Stimulated activated CD4-positive, alpha-beta T cell treated with anti-CD3 and anti-CD28 coated beads, Interleukin-12 subunit alpha, Interleukin-12 subunit beta, amount 100 ng/mL, for 4 hours (primary cell): ENCODE measurements around the gene DUOXA1.
"Not testable (repeated sequence)": the region's sequence is repeated elsewhere in the genome, so short reads cannot be mapped to it uniquely, and the experiment has no call there.

Experiments
- DNase-seq: peaks from one replicate; pipeline ENCODE4 v3.0.0-alpha.2; 2020

Gene DUOXA1

DNA sequence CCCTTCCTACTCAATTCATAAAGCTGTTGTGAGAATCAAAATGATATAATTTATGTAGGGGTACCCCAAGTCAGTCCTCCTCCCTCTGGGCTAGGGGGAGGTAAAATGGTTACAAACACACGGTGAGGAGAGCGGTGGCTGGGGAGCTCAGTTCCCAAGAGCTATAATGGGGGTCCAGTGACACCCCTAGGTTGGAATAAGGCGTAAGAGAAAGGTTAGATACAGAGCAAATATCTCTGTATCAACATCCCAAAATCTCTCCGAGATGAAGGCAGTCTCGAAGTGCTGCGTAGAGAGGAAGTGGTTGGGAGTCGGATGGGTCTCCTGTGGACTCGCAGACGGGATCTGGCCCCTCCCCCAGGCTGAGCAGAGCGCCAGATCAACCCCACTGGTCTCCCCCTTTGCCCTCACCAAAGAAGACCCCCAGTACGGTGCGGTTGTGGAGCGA is 17.5 kb downstream of the DUOXA1 start:
- DNase-seq = no peak

DNA sequence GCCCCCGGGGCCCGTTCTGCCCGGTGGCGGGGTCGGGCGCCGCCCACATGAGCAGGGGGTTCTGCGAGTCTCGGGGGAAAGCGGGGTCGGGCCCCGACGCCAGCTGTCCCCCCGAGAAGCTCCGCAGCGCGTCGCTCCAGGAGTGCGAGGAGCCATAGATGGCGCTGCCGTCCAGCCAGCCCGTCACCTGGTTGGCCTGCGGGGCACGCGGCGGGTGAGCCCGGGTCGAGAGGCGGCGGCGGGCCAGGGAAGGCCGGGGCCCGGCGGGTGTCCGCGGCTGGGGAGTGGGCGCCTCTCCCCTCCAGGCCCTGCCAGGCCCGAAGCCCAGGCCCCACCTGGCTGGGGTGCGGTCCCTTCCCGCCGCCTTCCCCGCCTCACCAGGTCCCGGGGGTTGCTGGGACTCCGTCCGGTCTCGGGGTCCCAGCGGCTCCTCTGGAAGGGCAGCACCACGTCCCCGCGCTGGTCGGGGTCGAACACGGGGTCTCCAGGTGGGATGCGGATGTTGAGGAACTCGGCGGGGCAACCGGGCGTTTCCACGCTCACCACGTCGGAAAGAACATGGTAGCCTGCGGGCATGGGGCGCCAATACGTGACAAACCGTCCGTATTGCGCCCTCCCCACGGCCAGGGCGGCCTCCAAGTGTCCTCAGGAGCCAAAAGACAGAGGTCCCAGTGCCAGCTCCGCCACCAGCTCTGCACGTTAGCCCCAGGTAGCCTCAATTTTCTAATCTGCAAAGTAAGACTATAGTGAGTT is 18.1 kb downstream of the DUOXA1 start:
- no peak for DNase-seq

DNA sequence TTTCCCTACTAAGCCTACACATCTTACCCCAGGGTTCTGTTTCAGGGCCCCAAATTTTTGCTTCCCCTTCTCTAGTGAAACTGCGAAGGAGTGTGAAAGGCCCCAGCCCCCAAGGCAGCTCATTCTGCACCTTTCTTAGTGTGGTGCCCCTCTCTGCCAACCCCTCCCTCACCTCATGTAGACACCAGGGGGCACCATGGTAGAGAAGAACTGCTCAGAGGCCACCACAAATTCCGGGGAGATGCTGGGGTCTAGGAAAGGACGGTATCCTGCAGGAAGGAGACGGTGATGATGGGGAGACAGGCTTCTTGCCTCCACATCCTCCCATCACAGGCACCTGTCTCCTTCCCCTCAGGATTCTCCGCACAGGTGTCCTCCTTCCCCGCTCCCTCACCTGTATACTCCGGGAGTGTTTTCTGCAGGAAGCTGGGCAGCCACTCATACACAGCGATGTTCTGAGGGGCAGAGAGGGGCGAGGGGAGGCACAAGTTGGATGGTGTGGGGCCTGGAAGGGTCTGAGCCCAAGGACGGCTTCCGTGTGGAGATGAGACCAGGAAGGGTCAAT is 19.3 kb downstream of the DUOXA1 start:
- no peak for DNase-seq

- DNase-seq = no peak
Observed at GRCh38 chr15:45107941-45108630, 21.6 kb downstream of the DUOXA1 start.

DNA sequence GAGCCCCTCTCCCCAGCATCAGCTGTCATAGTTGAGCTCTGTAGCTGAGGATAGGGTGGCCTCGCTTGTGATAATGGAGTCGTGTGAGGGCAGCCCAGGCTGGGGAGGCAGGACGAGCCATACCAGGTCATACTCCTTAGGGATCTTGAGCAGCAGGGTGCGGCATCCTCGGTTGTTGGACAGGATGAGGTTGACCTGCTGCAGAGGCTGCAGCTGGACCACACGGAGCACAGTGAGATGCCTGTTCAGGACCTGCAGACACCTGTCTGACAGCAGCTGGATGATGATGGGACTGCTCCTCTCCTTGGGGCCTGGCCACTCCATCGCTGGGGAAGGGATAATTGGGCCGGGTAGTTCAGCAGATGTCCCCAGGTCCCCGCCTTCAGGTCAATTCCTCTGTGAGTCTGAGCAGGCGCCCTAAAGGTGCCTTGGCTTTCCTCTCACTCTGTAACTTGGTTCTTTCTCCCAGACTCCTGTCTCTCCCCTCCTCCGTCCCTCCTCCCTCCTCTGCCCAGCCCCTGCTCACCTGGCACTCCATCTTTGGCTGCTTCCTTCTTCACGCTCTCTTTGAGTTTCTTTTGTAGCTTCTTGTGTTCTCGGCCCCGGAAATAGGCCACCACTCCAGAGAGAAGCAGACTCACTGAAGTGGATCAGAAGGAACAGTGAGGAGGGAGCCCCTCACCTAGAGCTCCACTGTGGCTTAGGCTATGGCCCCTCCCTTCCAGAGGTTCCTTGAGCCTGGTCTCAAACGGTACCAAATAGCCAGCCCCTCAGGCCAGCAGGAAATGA is 23.5 kb downstream of the DUOXA1 start:
- DNase-seq = no peak

GRCh38 chr15:45105586-45105985 is 24.1 kb downstream of the DUOXA1 start:
- DNase-seq = no peak

GRCh38 chr15:45104170-45104569 is 25.5 kb downstream of the DUOXA1 start:
- not testable (repeated sequence) for DNase-seq

- no peak for DNase-seq
Observed at GRCh38 chr15:45102226-45102625, 27.5 kb downstream of the DUOXA1 start.

- DNase-seq = no peak
Observed at GRCh38 chr15:45101749-45102148, 27.9 kb downstream of the DUOXA1 start.

- DNase-seq = no peak
Observed at GRCh38 chr15:45100884-45101625, 28.6 kb downstream of the DUOXA1 start.

DNA sequence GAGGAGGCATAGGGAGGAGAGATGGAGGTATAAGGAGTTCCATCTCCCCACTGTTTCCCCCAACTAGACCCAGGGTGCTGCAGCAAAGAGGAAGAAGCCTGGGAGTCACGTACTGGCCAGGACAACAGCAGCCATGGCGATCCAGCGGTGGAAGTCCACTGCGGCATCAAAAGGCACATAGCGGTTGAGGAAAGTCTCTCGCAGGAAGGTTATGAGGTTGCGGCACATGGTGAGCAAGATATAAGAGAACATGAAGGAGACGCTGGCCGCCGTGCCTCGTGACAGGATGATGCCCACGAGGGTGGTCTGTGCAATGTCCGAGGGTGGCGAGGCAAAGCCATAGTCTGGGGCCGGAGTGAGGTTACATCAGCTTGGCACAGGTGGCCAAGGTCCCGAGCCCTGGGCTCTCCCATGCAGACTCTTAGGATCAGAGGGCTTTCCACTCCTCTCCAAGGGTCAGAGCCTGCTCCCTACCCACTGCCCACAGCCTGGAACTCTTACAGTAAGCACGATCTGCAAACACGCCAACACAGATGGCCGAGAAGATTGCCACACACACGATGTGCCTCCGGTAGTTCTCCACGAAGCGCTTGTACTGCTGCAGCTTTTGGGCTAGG is 30.0 kb downstream of the DUOXA1 start:
- DNase-seq = no peak

- DNase-seq = no peak
Observed at GRCh38 chr15:45097466-45097865, 32.2 kb downstream of the DUOXA1 start.

GRCh38 chr15:45095661-45096060 is 34.0 kb downstream of the DUOXA1 start:
- DNase-seq = no peak

GRCh38 chr15:45094358-45094730 is 35.3 kb downstream of the DUOXA1 start:
- no peak for DNase-seq

- no peak for DNase-seq
Observed at GRCh38 chr15:45093622-45094357, 35.9 kb downstream of the DUOXA1 start.

DNA sequence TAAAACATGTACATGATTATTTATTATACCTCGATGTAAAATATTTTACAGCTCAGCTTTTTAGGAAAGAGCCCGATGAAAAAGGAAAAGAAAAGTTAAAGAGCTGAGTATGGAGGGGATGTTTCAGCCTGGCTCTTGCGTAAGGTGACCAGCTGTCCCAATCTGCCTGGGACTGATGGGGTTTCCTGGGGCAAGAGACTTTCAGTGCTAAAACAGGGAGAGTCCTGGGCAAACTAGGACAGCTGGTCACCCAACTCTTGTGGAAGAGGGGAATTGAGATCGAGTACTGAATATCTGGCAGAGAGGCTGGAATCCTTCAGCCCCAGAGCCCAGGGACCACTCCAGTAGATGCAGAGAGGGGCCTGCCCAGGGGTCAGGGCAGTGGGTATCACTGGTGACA is 36.7 kb downstream of the DUOXA1 start:
- DNase-seq = no peak

GRCh38 chr15:45091576-45091975 is 38.1 kb downstream of the DUOXA1 start:
- DNase-seq = no peak

GRCh38 chr15:45091161-45091560 is 38.5 kb downstream of the DUOXA1 start:
- no peak for DNase-seq

GRCh38 chr15:45089712-45090373 is 39.8 kb downstream of the DUOXA1 start:
- no peak for DNase-seq

DNA sequence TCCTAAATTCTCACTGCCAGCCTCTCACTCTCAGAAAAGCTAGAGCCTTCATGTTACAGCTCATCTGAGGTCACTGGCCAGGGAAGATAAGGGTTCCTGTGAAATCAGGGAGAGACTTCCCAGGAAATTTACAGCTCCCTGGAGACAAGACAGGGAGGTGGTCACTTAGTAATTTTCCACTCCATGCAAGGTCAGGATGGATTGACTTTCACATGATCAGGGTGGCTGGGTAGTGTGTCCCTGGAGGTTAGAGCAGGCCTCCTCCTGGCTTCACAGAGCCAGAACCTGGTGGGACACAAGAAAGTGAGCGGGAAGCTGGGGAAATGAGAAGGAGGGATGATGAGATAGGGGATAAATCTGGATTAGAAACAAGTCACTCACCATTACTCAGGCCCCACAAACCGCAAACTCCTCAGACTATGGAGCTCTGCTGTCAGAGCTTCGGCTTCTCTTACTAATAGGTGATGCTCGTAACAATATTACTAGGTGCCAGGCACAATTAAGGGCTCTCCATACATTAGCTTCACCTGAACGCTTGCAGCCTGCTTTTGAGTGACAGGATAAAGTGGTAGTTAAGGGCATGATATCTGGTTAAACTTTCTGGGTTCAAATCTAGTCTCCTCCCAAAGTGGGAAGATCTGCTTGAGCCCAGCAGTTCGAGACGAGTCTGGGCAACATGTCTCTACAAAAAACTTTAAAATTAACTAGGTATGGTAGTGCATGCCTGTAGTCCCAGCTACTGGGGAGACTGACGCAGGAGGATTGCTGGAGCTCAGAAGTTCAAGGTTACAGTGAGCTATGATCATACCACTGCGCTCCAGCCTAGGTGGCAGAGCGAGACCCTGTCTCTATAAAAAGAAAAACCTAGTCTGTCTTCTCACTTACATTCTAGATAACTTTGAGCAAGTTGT is 40.6 kb downstream of the DUOXA1 start:
- DNase-seq = no peak
